GM19328 (cell line): ENCODE data around the gene FOXL2NB.
"Not testable (repeated sequence)": the region's sequence is repeated elsewhere in the genome, so short reads cannot be mapped to it uniquely, and the experiment has no call there.

Experiments
- ATAC-seq: cut with Tn5 transposase; IDR thresholded peaks from one replicate; pipeline ENCODE4 v1.9.1; 2021; ENCODE audit warnings: mild to moderate bottlenecking, moderate library complexity; ENCODE audit not compliant: unreplicated experiment

Gene FOXL2NB

GRCh38 chr3:138946663-138947494 is at the start of gene FOXL2NB, which contains the start of gene FOXL2:
FOXL2NB (plus strand) TSS chr3:138947217; CDS start chr3:138947365, 148 bp downstream.
FOXL2 (minus strand) TSS chr3:138947137; CDS start chr3:138946722, 415 bp downstream.
- no peak for ATAC-seq

- ATAC-seq, result no peak
These were observed 48.7 kb upstream of the FOXL2NB start for GRCh38 chr3:138898301-138898700.

- ATAC-seq, result no peak
These were observed 48.3 kb upstream of the FOXL2NB start for GRCh38 chr3:138898708-138899107.

- no peak for ATAC-seq
These were observed 47.5 kb upstream of the FOXL2NB start for GRCh38 chr3:138899351-138899991.

GRCh38 chr3:138901567-138901966 is 45.5 kb upstream of the FOXL2NB start:
- no peak for ATAC-seq

GRCh38 chr3:138902171-138902570 is 44.8 kb upstream of the FOXL2NB start:
- no peak for ATAC-seq

GRCh38 chr3:138907539-138907938 is 39.5 kb upstream of the FOXL2NB start:
- no peak for ATAC-seq

GRCh38 chr3:138908846-138909245 is 38.2 kb upstream of the FOXL2NB start:
- no peak for ATAC-seq

- no peak for ATAC-seq
These were observed 37.1 kb upstream of the FOXL2NB start for GRCh38 chr3:138909904-138910303.

GRCh38 chr3:138911621-138912020 is 35.4 kb upstream of the FOXL2NB start:
- ATAC-seq, result no peak

GRCh38 chr3:138912237-138912636 is 34.8 kb upstream of the FOXL2NB start:
- no peak for ATAC-seq

- no peak for ATAC-seq
These were observed 33.3 kb upstream of the FOXL2NB start for GRCh38 chr3:138913766-138914165.

- ATAC-seq, result no peak
These were observed 32.0 kb upstream of the FOXL2NB start for GRCh38 chr3:138914870-138915502.

GRCh38 chr3:138915503-138916498 is 31.2 kb upstream of the FOXL2NB start:
- peak; percentile 74 for ATAC-seq

- ATAC-seq, result no peak
These were observed 30.2 kb upstream of the FOXL2NB start for GRCh38 chr3:138916824-138917223.

- ATAC-seq, result no peak
These were observed 27.7 kb upstream of the FOXL2NB start for GRCh38 chr3:138919325-138919724.

- no peak for ATAC-seq
These were observed 25.4 kb upstream of the FOXL2NB start for GRCh38 chr3:138921316-138922292.

GRCh38 chr3:138922400-138922799 is 24.6 kb upstream of the FOXL2NB start:
- ATAC-seq, result not testable (repeated sequence)

GRCh38 chr3:138923531-138923994 is 23.5 kb upstream of the FOXL2NB start:
- ATAC-seq, result peak; percentile 73
